Urothelium cell line (cell line): ENCODE results near the gene KBTBD13.
A peak's percentile ranks its signal among the peaks of the same experiment; 100 is the strongest.

Experiments
- DNase-seq: peaks from one replicate; pipeline ENCODE4 v3.0.0; 2011; ENCODE audit warnings: low spot score, mixed read lengths
- FAIRE-seq: peaks from 2 replicates; lab custom pipeline; 2011; peaks lifted over from hg19 to GRCh38; lab: Jason Lieb, UNC

Gene KBTBD13

GRCh38 chr15:65050270-65050669 lies 26.3 kb upstream of the KBTBD13 start:
- no peak for DNase-seq
- no peak for FAIRE-seq

GRCh38 chr15:65051266-65051665 lies 25.3 kb upstream of the KBTBD13 start:
- DNase-seq (no peak), FAIRE-seq (no peak)

GRCh38 chr15:65052956-65053355 lies 23.6 kb upstream of the KBTBD13 start:
- FAIRE-seq (no peak), DNase-seq (no peak)

GRCh38 chr15:65054333-65055200 lies 22.0 kb upstream of the KBTBD13 start:
- peak; percentile 83 for FAIRE-seq
- DNase-seq: peak; percentile 86

- DNase-seq: no peak
- no peak for FAIRE-seq
These were observed 21.2 kb upstream of the KBTBD13 start for GRCh38 chr15:65055201-65055870.

GRCh38 chr15:65056106-65056505 lies 20.4 kb upstream of the KBTBD13 start:
- no peak for DNase-seq
- FAIRE-seq: no peak

DNA sequence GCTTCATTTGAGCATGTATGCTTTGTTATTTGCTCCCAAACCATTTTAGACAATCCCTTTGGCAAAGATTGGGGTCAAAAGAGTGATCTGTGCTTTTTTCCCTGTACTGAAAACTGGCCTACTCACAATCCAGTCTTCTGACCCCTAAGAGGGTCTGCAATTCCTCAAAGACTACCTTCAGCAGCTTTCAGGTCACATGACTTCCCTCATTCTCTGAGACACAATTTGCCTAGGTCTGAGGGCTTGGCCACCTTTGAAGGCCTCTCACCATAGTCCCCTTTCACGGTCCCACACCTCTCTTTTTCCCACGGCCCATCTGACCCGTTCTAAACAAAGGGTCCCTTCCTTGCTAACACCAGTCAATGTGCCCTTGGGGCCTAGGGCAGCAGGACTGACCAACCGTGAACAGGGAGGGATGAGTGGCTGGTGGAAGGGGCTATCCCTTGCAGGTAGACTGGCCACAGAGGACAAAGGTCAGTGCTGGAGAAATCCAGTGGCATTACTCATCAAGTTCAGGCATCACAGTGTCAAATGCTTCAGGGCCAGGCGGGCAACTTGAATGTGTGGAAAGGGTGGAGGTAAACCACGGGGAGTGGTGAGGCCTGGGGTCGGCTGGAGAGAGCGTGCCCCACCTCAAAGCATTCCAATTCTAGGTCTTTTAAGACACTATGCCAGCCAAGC lies 19.5 kb upstream of the KBTBD13 start:
- peak; percentile 82 for FAIRE-seq
- DNase-seq: peak; percentile 62

DNA sequence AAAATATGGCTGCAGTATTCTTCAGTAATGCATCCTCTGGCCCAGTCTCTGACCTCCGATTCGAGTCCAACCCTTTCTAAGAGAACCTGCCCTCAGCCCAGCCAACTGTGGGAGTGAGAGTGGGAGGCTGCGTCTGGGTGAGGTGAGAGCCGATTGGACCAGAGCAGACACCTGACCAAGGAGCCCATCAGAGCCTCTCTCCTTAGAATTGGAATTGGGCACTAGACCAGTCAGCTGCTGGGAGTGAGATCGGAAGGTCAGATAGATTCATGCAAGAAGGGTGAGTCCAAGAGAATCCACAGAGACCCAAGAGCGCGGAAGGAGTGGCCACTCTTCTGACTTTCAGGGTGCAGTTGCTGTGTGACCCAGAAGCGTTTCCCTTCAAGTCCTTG lies 19.0 kb upstream of the KBTBD13 start:
- peak; percentile 47 for DNase-seq
- no peak for FAIRE-seq

GRCh38 chr15:65058394-65059368 lies 17.9 kb upstream of the KBTBD13 start:
- no peak for DNase-seq
- FAIRE-seq: no peak

GRCh38 chr15:65059369-65059750 lies 17.2 kb upstream of the KBTBD13 start:
- FAIRE-seq (no peak), DNase-seq (no peak)

DNA sequence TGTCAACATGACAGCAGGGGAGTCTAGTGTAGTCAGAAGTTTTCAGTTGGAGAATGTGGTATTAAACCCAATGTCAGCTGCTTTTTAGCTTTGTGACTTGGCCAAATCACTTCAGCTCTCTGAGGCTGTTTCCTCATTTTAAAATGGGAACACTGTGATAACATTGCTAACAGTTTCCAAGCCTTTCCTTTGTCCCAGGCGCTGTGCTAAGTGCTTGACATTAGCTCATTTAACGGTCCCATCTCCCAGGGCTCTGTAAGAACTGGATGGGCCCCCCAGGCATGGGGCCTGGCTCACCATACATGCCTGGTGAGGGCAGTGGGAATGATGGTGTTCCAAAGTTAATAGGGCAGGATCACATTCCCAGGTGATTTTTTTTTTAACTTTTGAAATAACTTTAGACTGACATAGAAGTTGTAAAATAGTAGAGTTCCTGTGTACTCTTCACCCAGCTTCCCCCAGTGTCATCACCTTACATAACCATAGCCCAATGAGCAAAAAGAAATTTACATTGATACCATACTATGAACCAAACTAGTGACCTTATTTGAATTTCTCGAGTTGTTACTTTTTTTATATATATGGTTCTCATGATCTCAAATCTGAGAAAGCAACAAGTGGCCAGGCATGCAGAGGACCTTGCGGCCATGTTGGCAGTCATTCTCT lies 16.5 kb upstream of the KBTBD13 start:
- DNase-seq (no peak), FAIRE-seq (no peak)

GRCh38 chr15:65060641-65061397 lies 15.7 kb upstream of the KBTBD13 start:
- DNase-seq (no peak), FAIRE-seq (no peak)

DNA sequence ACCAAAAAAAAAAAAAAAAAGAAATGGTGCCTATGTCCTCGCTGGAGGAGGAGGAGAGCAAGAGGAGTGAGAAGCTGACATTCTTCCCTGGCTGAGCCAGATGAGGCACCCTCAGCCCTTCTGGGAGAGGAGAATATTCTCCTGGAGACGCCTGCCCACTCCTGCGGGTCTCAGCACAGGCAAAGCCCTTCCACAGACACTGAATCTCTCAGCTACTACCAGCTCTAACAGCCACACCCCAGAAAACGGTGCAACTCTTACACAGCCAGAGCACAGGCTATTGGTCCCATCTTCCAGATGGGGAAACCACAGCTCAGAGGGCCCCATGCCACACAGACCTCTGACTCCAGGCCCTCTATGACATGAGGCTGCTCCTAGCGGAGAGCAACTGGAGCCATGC lies 14.5 kb upstream of the KBTBD13 start:
- no peak for DNase-seq
- no peak for FAIRE-seq

GRCh38 chr15:65062726-65063125 lies 13.8 kb upstream of the KBTBD13 start:
- DNase-seq (no peak), FAIRE-seq (peak; percentile 30)

DNA sequence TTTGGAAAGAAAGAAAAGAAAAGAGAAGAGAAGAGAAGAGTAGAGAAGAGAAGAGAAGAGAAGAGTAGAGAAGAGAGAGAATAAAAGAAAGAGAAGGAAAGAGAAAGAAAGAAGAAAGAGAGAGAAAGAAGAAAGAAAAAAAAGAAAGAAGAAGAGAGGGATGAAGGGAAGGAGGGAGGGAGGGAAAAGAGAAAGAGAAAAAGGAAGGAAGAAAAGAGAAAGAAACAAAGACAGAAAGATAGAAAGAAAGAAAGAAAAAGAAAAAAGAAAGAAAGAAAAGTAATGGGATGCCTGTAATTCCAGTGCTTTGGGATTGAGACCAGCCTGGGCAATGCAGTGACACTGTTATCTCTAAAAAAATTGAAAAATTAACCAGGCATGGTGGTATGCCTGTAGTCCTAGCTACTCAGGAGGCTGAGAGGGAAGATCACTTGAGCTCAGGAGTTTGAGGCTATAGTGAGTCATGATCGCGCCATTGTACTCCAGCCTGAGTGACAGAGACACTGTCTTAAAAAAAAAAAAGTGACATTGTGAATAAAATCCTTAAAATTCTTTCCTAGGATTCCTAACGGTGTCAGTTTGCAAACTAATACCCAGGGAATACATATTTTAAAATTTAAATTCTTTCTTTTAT lies 10.4 kb upstream of the KBTBD13 start:
- no peak for FAIRE-seq
- no peak for DNase-seq

DNA sequence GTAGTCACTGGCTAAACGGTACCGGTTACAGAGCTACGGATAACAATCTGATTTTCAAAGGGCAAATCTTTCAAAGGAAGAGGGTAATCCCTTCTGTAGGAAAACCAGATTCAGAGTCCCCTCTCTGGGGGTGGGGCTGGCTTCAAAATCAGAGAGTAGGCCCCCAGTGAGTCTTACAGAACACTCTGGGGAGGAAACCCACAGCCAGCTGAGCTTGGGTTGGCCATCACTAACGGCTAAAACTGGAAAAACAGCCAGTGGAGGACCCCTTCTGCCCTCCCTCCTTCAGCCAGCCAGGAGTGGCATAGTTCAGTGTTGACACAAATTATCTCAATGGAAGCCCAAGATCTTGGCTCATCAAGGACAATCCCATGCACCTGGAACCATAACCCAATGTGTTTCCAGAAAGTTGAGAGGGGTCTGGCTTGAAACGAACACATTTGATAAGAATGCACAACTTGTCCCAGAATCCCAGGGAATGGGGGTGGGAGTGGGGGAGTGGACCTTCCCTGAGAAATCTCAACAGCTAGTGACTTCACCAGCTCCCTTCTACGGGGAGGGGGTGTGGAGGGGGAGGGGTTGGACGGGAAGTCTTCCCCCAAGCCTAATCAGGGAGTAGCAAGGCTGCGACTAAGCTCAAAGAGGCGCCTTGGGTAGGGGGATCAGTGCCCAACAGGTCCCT lies 9.8 kb upstream of the KBTBD13 start:
- peak; percentile 66 for FAIRE-seq
- DNase-seq: no peak

DNA sequence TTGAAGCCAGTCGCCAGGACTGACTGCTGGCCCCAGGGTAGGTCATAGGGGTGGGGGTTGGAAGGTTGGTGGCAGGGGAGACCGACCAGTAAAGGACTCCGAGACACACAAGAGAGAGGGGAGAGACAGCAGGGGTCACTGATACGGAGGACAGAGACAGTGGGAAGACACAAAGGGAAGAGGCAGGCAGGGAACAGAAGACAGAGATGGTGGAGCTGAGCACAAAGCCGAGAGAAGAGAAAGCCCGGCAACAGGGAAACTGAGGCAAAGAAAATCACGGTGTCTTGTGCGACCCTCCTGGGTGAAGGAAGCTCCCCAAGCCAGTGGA lies 9.3 kb upstream of the KBTBD13 start:
- no peak for FAIRE-seq

DNA sequence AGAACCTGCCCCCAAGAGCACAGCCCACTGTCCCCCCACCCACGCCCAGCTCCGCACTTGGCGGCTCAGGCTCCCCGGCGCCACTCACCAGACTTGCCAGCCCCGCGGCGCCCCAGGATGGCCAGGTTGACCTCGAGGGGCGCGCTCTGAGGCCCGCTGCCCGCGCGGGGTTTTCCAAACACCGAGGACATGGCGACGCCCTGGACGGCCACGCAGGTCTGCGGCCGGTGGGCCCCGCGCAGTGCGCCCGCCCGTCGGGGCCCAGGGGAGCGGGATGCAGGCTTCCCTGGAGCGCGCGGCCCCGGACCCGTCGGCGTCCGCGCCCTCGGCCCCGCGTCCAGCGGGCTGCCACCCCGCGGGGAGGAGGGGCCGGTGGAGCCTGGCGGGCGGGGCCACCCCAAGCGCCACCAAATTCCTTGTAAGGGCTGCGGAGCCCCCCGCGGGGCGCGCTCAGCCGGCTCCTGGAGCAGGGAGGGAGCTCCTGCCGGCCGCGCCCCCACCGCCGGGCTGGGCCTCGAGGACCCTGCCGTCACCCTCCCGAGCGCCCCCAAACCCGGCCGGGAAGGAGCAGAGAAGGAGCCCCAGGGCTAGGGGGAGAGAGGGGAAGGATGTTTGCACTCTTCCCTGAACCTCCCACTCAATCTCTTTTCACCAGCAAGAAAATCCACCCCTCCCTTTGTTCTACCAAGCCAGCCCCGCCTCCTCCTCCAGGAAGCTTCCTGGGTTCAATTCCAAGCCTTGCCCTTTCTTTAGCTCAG lies 8.7 kb upstream of the KBTBD13 start, which contains the start of gene RASL12:
Gene RASL12, minus strand, starts transcription at position 347 of the 758 bp plus-strand sequence. Its CDS starts 156 bp downstream, at position 191.
- FAIRE-seq (no peak), DNase-seq (no peak)

More for the DNA sequence above, 9.3 kb upstream of the KBTBD13 start:
- DNase-seq: no peak
